Stimulated activated CD4-positive, alpha-beta T cell treated with anti-CD3 and anti-CD28 coated beads, Interleukin-4, amount 100 ng/mL, for 4 hours (primary cell): ENCODE results near the gene AMOTL1.
"Not testable (repeated sequence)": the region's sequence is repeated elsewhere in the genome, so short reads cannot be mapped to it uniquely, and the experiment has no call there.

Experiments
- DNase-seq, 2 experiments: peaks; one replicate each; pipeline ENCODE4 v3.0.0-alpha.2; 2020

The AMOTL1 gene

DNA sequence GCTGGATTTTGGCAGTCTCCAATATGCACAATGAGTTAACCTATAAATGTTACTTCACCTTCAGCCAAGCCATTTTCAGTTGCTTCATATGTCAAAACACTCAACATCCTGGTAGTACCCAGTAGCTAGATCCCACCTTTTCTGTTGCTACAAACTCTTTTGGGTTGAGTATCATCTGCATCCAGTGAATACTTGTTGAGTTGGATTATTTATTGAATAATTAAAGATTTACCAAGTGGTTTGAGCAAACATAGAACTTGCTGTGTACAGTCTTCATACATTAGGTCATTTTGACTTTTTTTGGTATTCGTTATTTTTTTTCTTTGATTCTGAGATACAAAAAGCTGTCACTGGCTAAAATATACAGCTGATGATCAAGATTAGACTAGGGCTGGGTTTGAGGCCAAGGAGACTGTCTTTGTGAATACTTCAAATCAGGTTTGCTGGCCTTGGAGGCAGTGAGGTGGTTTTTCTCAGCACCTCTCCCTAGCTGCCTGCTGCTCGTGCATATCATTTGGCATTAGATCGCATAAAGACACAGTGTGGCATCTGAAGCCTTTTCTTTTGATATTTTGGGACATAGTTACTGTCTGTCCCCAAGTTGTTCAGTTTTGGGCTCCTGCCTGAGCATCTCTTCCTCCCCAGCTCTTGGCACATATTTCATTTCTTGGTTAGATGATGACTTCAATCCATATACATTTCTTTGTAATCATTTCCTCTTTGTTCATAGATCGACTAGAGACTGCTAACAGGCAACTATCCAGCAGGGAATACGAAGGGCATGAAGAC lies 62.8 kb downstream of the AMOTL1 start:
- no peak for DNase-seq

GRCh38 chr11:94831529-94831928 lies 63.4 kb downstream of the AMOTL1 start:
- DNase-seq, result no peak

- DNase-seq, result no peak
Measured at GRCh38 chr11:94832604-94833235, 64.6 kb downstream of the AMOTL1 start.

GRCh38 chr11:94834911-94835593 lies 66.9 kb downstream of the AMOTL1 start:
- no peak for DNase-seq

DNA sequence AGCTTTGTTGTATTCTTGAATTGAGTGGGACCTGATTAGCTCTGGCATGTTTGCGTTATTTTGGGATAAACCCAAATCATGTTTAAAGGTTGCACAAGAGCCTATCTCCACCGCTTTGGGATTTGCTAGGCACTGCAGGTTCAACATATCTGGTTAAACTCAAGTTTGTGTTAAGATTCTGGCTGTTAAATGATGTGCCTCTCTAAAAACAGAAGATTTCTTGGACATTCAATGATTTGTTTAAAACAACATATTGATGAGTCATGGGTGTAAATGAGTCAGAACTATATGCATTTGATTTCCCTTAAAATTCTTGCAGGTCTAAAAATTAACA lies 67.4 kb downstream of the AMOTL1 start:
- no peak for DNase-seq

GRCh38 chr11:94837317-94837716 lies 69.2 kb downstream of the AMOTL1 start:
- DNase-seq, result no peak

- DNase-seq, result no peak
Measured at GRCh38 chr11:94838027-94838731, 70.0 kb downstream of the AMOTL1 start.

- DNase-seq, result no peak
Measured at GRCh38 chr11:94840209-94840608, 72.1 kb downstream of the AMOTL1 start.

GRCh38 chr11:94844031-94844430 lies 75.9 kb downstream of the AMOTL1 start:
- no peak for DNase-seq

DNA sequence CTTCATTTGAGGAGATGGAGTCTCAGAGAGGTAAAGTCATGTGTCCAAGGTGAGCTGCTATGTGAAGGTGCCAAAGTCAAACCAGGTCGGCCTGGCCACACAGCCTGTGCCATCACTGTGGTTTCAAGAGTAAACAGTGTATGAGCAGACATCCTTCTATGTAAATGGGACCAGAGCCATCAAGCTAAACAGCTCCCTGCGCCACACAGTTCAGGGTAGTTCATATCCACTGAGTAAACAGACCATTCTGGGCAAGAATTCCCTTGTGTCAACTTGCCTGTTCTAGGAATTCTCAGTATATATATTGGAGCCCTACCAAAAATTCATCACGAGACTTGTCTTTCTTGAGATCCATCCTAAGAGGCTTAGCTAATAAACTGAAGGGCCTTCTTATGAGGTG lies 77.5 kb downstream of the AMOTL1 start:
- DNase-seq, result no peak

- DNase-seq, result no peak
Measured at GRCh38 chr11:94849839-94850238, 81.7 kb downstream of the AMOTL1 start.

DNA sequence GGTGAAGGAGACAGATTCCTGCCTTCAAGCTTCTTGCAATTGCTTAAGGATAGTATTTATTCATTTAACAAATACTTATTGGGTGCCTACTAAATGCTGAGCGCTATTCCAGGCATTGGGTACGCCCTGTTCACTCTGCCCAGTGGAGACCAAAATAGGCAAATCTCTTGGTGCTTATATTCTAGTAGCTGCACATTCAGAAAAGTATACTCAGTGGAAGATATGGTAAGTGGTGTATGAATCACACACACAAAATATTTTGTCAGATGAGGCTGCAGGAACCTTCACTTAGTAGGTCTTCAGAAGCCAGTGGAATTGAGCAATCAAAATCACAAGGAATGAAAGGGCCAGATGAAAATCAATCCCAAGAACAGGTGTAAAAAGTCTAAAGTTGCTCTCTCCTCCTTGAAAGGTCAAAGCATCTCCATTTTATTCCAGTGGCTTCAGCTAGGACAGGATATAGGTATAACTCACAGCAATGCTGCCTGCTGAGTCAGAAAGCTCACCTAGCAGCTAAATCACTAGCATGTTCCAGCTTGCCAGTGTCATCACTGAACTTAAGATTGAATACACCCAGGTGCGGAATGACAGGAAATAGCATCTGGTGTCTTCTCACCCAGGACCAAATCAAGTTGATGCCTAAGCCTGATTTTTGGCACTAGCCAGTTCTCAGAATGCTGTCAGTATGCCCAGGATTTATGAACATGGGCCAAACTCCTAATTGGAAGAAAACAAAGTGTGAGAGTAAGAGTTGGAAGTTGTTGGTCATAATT lies 83.9 kb downstream of the AMOTL1 start:
- no peak for DNase-seq

GRCh38 chr11:94853288-94853687 lies 85.1 kb downstream of the AMOTL1 start:
- DNase-seq, result not testable (repeated sequence)

- no peak for DNase-seq
Measured at GRCh38 chr11:94853836-94854235, 85.7 kb downstream of the AMOTL1 start.

DNA sequence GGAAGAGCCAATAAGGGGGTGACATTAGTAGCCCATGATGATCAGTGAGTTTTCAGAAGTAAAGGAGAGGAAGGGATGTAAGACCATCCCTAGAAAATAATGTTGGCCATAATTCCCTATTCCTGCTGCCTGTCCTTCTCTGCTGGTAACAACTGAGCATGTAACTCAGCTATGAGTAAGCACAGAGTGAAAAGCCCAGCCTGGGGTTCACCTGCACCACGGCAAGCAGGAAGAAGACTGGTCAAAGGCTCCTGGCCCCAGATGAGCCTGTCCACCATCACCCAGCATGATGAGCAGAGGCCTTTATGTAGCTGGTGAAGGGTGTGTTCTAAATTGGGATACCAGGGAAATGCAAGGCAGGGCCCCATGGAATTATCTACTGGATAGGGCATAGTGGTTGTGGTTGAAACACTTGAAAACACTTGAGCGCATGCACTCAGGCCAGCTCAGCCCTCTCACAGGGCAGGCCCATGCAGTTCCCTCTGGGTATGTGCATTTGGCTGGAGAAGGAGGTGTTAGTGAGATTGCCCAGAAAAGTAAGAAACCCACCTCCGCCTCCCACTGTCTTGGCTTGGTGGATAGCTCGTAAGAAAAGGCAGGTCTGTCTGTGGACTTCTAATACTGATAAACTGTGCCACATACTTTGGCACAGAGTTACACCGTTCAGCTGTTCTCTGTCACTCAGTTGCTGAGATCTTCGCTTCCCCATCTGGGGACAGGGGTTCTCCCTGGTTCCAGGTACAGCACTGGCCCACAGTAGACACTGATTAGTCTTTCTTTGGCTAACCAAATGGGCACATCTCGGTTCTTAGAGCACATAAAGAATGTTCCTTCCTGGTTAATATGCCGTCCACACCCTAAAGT lies 86.8 kb downstream of the AMOTL1 start:
- DNase-seq, result no peak

- no peak for DNase-seq
Measured at GRCh38 chr11:94855666-94856065, 87.5 kb downstream of the AMOTL1 start.

DNA sequence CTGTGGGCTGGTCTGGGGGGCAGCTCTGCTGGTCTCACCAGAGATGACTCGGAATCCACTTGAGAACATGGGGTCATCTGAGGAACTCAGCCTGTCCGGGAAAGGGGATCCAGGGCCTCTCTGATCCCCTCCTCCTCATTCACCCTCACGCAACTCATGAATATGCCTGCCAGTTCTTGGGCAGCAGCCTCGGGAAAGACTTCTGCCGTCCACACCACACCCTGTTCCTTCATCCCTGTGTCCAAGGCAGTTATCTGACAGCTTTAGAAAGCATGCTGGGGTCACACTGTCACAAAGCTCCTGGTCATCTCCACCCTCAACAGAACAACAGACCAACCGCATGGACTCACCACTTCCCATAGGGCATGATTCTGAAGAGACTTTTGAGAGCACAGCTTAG lies 88.3 kb downstream of the AMOTL1 start:
- no peak for DNase-seq

DNA sequence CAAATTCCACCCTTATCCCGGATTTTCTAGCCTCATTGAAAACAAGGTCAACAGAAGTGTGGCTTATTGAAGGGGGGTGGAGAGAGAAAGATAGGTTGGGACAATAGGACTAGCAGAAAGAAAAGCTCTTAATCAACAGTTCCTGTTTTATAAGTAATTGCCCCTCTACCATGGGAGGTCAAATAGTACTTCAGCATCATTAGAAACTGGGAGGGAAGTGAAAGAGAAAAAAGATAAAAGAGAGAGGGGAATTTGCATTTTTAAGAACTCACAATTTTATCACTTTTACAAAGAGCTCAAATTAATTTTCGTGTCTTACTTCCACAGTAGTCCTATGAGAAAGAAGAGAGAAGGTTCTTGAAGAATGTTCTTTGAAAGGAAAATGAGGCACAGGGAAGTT lies 89.2 kb downstream of the AMOTL1 start:
- no peak for DNase-seq

GRCh38 chr11:94858012-94858705 lies 90.0 kb downstream of the AMOTL1 start:
- no peak for DNase-seq

DNA sequence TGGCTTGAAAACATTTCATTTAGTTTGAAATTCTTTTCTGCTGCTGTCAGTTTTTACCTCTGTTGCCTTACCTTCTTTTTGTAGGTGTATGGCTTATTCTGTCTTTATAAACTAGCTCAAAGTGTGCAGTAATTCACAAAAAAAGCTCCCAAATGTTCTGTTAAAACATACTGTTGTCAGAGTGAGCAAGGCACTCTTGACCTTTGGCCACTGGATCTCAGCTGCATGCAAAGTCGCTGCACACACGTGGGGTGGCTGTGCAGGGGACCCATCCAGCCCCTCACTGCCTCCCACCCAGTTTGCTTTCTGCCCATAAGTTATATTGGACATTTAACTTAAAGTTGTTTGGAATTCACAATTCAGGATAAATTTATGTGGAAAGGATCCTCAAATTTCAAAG lies 92.2 kb downstream of the AMOTL1 start:
- DNase-seq, result no peak

- DNase-seq, result no peak
Measured at GRCh38 chr11:94861306-94861845, 93.2 kb downstream of the AMOTL1 start.
